Measurements from ENCODE around the gene UQCRFS1.

GRCh38 chr19:29233591-29233990 lies 20.6 kb upstream of the UQCRFS1 start:
- TF ChIP-seq CTCF (IDR thresholded peaks at IDR 0.05) = no peak
- TF ChIP-seq POLR2A (IDR thresholded peaks at IDR 0.05) = no peak

Measured in uterus (tissue), 2 donors.